ENCODE measurements around the gene PBRM1.

The PBRM1 gene

GRCh38 chr3:52696830-52697631 is 11.3 kb upstream of the PBRM1 start:
- Histone ChIP-seq H3K9ac (ENCODE audit: low read depth, low read length) (no peak overlapping the region), H3K9me3 (replicated peaks; ENCODE audit: low read length) (no peaks in the 10 kb centered on the region), H3K4me1 (ENCODE audit: control insufficient read depth, insufficient read depth, low read length) (peaks cover 10% of the 10 kb centered on the region), H3K27me3 (ENCODE audit: control insufficient read depth, insufficient read depth, low read length) (no peaks in the 10 kb centered on the region), H3K4me3 (ENCODE audit: low read length) (no peak overlapping the region), H3K4me2 (ENCODE audit: low read length) (no peak overlapping the region), H3K36me3 (ENCODE audit: insufficient read depth, low read length) (peaks cover 65% of the 10 kb centered on the region)

GRCh38 chr3:52695798-52696671 is 10.3 kb upstream of the PBRM1 start:
- Histone ChIP-seq H3K4me1 (ENCODE audit: control insufficient read depth, insufficient read depth, low read length) (peaks cover 10% of the 10 kb centered on the region), H3K9ac (ENCODE audit: low read depth, low read length) (no peak overlapping the region), H3K36me3 (ENCODE audit: insufficient read depth, low read length) (peaks cover 72% of the 10 kb centered on the region), H3K27me3 (ENCODE audit: control insufficient read depth, insufficient read depth, low read length) (no peaks in the 10 kb centered on the region), H3K4me3 (ENCODE audit: low read length) (no peak overlapping the region), H3K9me3 (replicated peaks; ENCODE audit: low read length) (no peaks in the 10 kb centered on the region), H3K4me2 (ENCODE audit: low read length) (no peak overlapping the region)

- Histone ChIP-seq H3K9me3 (replicated peaks; ENCODE audit: low read length) (no peaks in the 10 kb centered on the region), H3K27me3 (ENCODE audit: control insufficient read depth, insufficient read depth, low read length) (no peaks in the 10 kb centered on the region), H3K4me1 (ENCODE audit: control insufficient read depth, insufficient read depth, low read length) (peaks cover 10% of the 10 kb centered on the region), H3K9ac (ENCODE audit: low read depth, low read length) (no peak overlapping the region), H3K36me3 (ENCODE audit: insufficient read depth, low read length) (peaks cover 78% of the 10 kb centered on the region), H3K4me2 (ENCODE audit: low read length) (no peak overlapping the region), H3K4me3 (ENCODE audit: low read length) (no peak overlapping the region)
These were observed 8.9 kb upstream of the PBRM1 start for GRCh38 chr3:52694528-52695189.

- Histone ChIP-seq H3K27me3 (ENCODE audit: control insufficient read depth, insufficient read depth, low read length) (no peaks in the 10 kb centered on the region), H3K9me3 (replicated peaks; ENCODE audit: low read length) (no peaks in the 10 kb centered on the region), H3K4me2 (ENCODE audit: low read length) (no peak overlapping the region), H3K9ac (ENCODE audit: low read depth, low read length) (no peak overlapping the region), H3K4me1 (ENCODE audit: control insufficient read depth, insufficient read depth, low read length) (peaks cover 10% of the 10 kb centered on the region), H3K36me3 (ENCODE audit: insufficient read depth, low read length) (peaks cover 92% of the 10 kb centered on the region), H3K4me3 (ENCODE audit: low read length) (no peak overlapping the region)
These were observed 7.4 kb upstream of the PBRM1 start for GRCh38 chr3:52693071-52693470.

GRCh38 chr3:52690560-52690959 is 4.8 kb upstream of the PBRM1 start:
- no peak overlapping the region for H3K9ac ChIP-seq (ENCODE audit: low read depth, low read length)
- H3K4me1 ChIP-seq (ENCODE audit: control insufficient read depth, insufficient read depth, low read length): peaks cover 12% of the 10 kb centered on the region
- no peaks in the 10 kb centered on the region for H3K27me3 ChIP-seq (ENCODE audit: control insufficient read depth, insufficient read depth, low read length)
- no peak overlapping the region for H3K4me3 ChIP-seq (ENCODE audit: low read length)
- H3K36me3 ChIP-seq (ENCODE audit: insufficient read depth, low read length): peaks cover 77% of the 10 kb centered on the region
- H3K4me2 ChIP-seq (ENCODE audit: low read length): no peak overlapping the region
- no peaks in the 10 kb centered on the region for H3K9me3 ChIP-seq (replicated peaks; ENCODE audit: low read length)

GRCh38 chr3:52689151-52689550 is 3.4 kb upstream of the PBRM1 start:
- no peak overlapping the region for H3K4me2 ChIP-seq (ENCODE audit: low read length)
- H3K9ac ChIP-seq (ENCODE audit: low read depth, low read length): no peak overlapping the region
- H3K4me1 ChIP-seq (ENCODE audit: control insufficient read depth, insufficient read depth, low read length): peaks cover 17% of the 10 kb centered on the region
- H3K36me3 ChIP-seq (ENCODE audit: insufficient read depth, low read length): peaks cover 64% of the 10 kb centered on the region
- no peaks in the 10 kb centered on the region for H3K27me3 ChIP-seq (ENCODE audit: control insufficient read depth, insufficient read depth, low read length)
- H3K9me3 ChIP-seq (replicated peaks; ENCODE audit: low read length): no peaks in the 10 kb centered on the region
- H3K4me3 ChIP-seq (ENCODE audit: low read length): no peak overlapping the region

GRCh38 chr3:52688266-52688665 is 2.6 kb upstream of the PBRM1 start:
- peak overlapping the region; percentile 23 for H3K9ac ChIP-seq (ENCODE audit: low read depth, low read length)
- no peak overlapping the region for H3K4me3 ChIP-seq (ENCODE audit: low read length)
- H3K4me1 ChIP-seq (ENCODE audit: control insufficient read depth, insufficient read depth, low read length): peaks cover 26% of the 10 kb centered on the region
- no peak overlapping the region for H3K4me2 ChIP-seq (ENCODE audit: low read length)
- no peaks in the 10 kb centered on the region for H3K27me3 ChIP-seq (ENCODE audit: control insufficient read depth, insufficient read depth, low read length)
- H3K9me3 ChIP-seq (replicated peaks; ENCODE audit: low read length): no peaks in the 10 kb centered on the region
- peaks cover 56% of the 10 kb centered on the region for H3K36me3 ChIP-seq (ENCODE audit: insufficient read depth, low read length)

GRCh38 chr3:52685285-52685708 is 416 bp downstream of the PBRM1 start:
- Histone ChIP-seq H3K9me3 (replicated peaks; ENCODE audit: low read length) (no peaks in the 10 kb centered on the region), H3K4me1 (ENCODE audit: control insufficient read depth, insufficient read depth, low read length) (peaks cover 42% of the 10 kb centered on the region), H3K36me3 (ENCODE audit: insufficient read depth, low read length) (peaks cover 37% of the 10 kb centered on the region), H3K9ac (ENCODE audit: low read depth, low read length) (peak overlapping the region; percentile 93), H3K27me3 (ENCODE audit: control insufficient read depth, insufficient read depth, low read length) (no peaks in the 10 kb centered on the region), H3K4me3 (ENCODE audit: low read length) (peak overlapping the region; percentile 90), H3K4me2 (ENCODE audit: low read length) (peak overlapping the region; percentile 79)

GRCh38 chr3:52684184-52684583 is 1.5 kb downstream of the PBRM1 start:
- H3K4me3 ChIP-seq (ENCODE audit: low read length): peak overlapping the region; percentile 90

GRCh38 chr3:52683611-52684010 is 2.1 kb downstream of the PBRM1 start:
- H3K36me3 ChIP-seq (ENCODE audit: insufficient read depth, low read length): peaks cover 31% of the 10 kb centered on the region

More at GRCh38 chr3:52684184-52684583, 1.5 kb downstream of the PBRM1 start:
- Histone ChIP-seq H3K9me3 (replicated peaks; ENCODE audit: low read length) (no peaks in the 10 kb centered on the region), H3K27me3 (ENCODE audit: control insufficient read depth, insufficient read depth, low read length) (no peaks in the 10 kb centered on the region), H3K36me3 (ENCODE audit: insufficient read depth, low read length) (peaks cover 31% of the 10 kb centered on the region), H3K4me1 (ENCODE audit: control insufficient read depth, insufficient read depth, low read length) (peaks cover 42% of the 10 kb centered on the region), H3K4me2 (ENCODE audit: low read length) (peak overlapping the region; percentile 79), H3K9ac (ENCODE audit: low read depth, low read length) (peak overlapping the region; percentile 93)

GRCh38 chr3:52682016-52682415 is 3.7 kb downstream of the PBRM1 start:
- no peaks in the 10 kb centered on the region for H3K9me3 ChIP-seq (replicated peaks; ENCODE audit: low read length)
- no peak overlapping the region for H3K4me3 ChIP-seq (ENCODE audit: low read length)
- H3K27me3 ChIP-seq (ENCODE audit: control insufficient read depth, insufficient read depth, low read length): no peaks in the 10 kb centered on the region
- peak overlapping the region; percentile 43 for H3K9ac ChIP-seq (ENCODE audit: low read depth, low read length)
- H3K4me1 ChIP-seq (ENCODE audit: control insufficient read depth, insufficient read depth, low read length): peaks cover 34% of the 10 kb centered on the region
- peak overlapping the region; percentile 30 for H3K4me2 ChIP-seq (ENCODE audit: low read length)
- H3K36me3 ChIP-seq (ENCODE audit: insufficient read depth, low read length): peaks cover 28% of the 10 kb centered on the region

More at GRCh38 chr3:52683611-52684010, 2.1 kb downstream of the PBRM1 start:
- Histone ChIP-seq H3K4me1 (ENCODE audit: control insufficient read depth, insufficient read depth, low read length) (peaks cover 42% of the 10 kb centered on the region), H3K9ac (ENCODE audit: low read depth, low read length) (peak overlapping the region; percentile 93), H3K9me3 (replicated peaks; ENCODE audit: low read length) (no peaks in the 10 kb centered on the region), H3K4me3 (ENCODE audit: low read length) (peak overlapping the region; percentile 90), H3K27me3 (ENCODE audit: control insufficient read depth, insufficient read depth, low read length) (no peaks in the 10 kb centered on the region), H3K4me2 (ENCODE audit: low read length) (peak overlapping the region; percentile 79)
